Fibroblast of peridontal ligament (primary cell): ENCODE measurements around the gene TINAGL1.

ENCODE experiments used
- DNase-seq: peaks from one replicate; pipeline ENCODE4 v3.0.0-alpha.2; 2010; ENCODE audit errors: extremely low read depth

The TINAGL1 gene

GRCh38 chr1:31568895-31569595 is 7.3 kb upstream of the TINAGL1 start:
- no peak for DNase-seq

GRCh38 chr1:31569596-31570173 is 6.6 kb upstream of the TINAGL1 start:
- DNase-seq = no peak

- no peak for DNase-seq
Observed at GRCh38 chr1:31570228-31570627, 6.1 kb upstream of the TINAGL1 start.

- DNase-seq = no peak
Observed at GRCh38 chr1:31570906-31571305, 5.4 kb upstream of the TINAGL1 start.

- no peak for DNase-seq
Observed at GRCh38 chr1:31571340-31572295, 4.7 kb upstream of the TINAGL1 start.

GRCh38 chr1:31572323-31573104 is 3.8 kb upstream of the TINAGL1 start:
- DNase-seq = peak; percentile 51

GRCh38 chr1:31573261-31573660 is 3.1 kb upstream of the TINAGL1 start:
- no peak for DNase-seq

GRCh38 chr1:31574749-31575368 is 1.5 kb upstream of the TINAGL1 start:
- no peak for DNase-seq

GRCh38 chr1:31575369-31576140 is 760 bp upstream of the TINAGL1 start:
- no peak for DNase-seq

- no peak for DNase-seq
Observed at GRCh38 chr1:31576743-31577455, 584 bp downstream of the TINAGL1 start.

GRCh38 chr1:31577515-31578192 is 1.3 kb downstream of the TINAGL1 start:
- DNase-seq = peak; percentile 62

GRCh38 chr1:31579374-31579773 is 3.1 kb downstream of the TINAGL1 start:
- peak; percentile 27 for DNase-seq

GRCh38 chr1:31580513-31580870 is 4.2 kb downstream of the TINAGL1 start:
- DNase-seq = no peak

GRCh38 chr1:31580891-31581603 is 4.7 kb downstream of the TINAGL1 start:
- no peak for DNase-seq

GRCh38 chr1:31581821-31582810 is 5.8 kb downstream of the TINAGL1 start:
- DNase-seq = no peak

- DNase-seq = peak; percentile 30
Observed at GRCh38 chr1:31583082-31583994, 7.0 kb downstream of the TINAGL1 start.
